ENCODE data around the gene ERMN. TPM values are rescaled to one million over a fixed set of nuclear protein-coding genes. Genes with fewer than 3 reads are reported as not detected.

The ERMN gene
- total RNA-seq, 1 donor from 2014 or later = not detected

- H3K4me3 Mint-ChIP-seq (ENCODE audit: unreplicated experiment) = no peak overlapping the region
- no peaks in the 10 kb centered on the region for H3K27me3 Mint-ChIP-seq (ENCODE audit: unreplicated experiment)
- H3K27ac Mint-ChIP-seq (ENCODE audit: unreplicated experiment) = no peak overlapping the region
- TF ChIP-seq CTCF (IDR thresholded peaks at IDR 0.05; ENCODE audit: partially characterized antibody, unreplicated experiment) = no peak
- no peaks in the 10 kb centered on the region for H3K9me3 Mint-ChIP-seq (ENCODE audit: unreplicated experiment)
- no peak for DNase-seq
- peaks cover 5% of the 10 kb centered on the region for H3K4me1 Mint-ChIP-seq (ENCODE audit: low read depth, unreplicated experiment)
- no peaks in the 10 kb centered on the region for H3K36me3 Mint-ChIP-seq (ENCODE audit: unreplicated experiment)
Measured at GRCh38 chr2:157322432-157322831, 3.2 kb downstream of the ERMN start.

GRCh38 chr2:157321466-157321865, 4.2 kb downstream of the ERMN start:
- TF ChIP-seq CTCF (IDR thresholded peaks at IDR 0.05; ENCODE audit: partially characterized antibody, unreplicated experiment) = no peak
- Mint-ChIP-seq H3K27me3 (ENCODE audit: unreplicated experiment) (no peaks in the 10 kb centered on the region), H3K9me3 (ENCODE audit: unreplicated experiment) (no peaks in the 10 kb centered on the region), H3K27ac (ENCODE audit: unreplicated experiment) (no peak overlapping the region), H3K36me3 (ENCODE audit: unreplicated experiment) (no peaks in the 10 kb centered on the region), H3K4me1 (ENCODE audit: low read depth, unreplicated experiment) (peaks cover 2% of the 10 kb centered on the region), H3K4me3 (ENCODE audit: unreplicated experiment) (no peak overlapping the region)
- no peak for DNase-seq

- H3K27me3 Mint-ChIP-seq (ENCODE audit: unreplicated experiment) = no peaks in the 10 kb centered on the region
- H3K9me3 Mint-ChIP-seq (ENCODE audit: unreplicated experiment) = no peaks in the 10 kb centered on the region
- DNase-seq = no peak
- no peaks in the 10 kb centered on the region for H3K4me1 Mint-ChIP-seq (ENCODE audit: low read depth, unreplicated experiment)
- no peak for TF ChIP-seq CTCF (IDR thresholded peaks at IDR 0.05; ENCODE audit: partially characterized antibody, unreplicated experiment)
- no peak overlapping the region for H3K27ac Mint-ChIP-seq (ENCODE audit: unreplicated experiment)
- no peaks in the 10 kb centered on the region for H3K36me3 Mint-ChIP-seq (ENCODE audit: unreplicated experiment)
- no peak overlapping the region for H3K4me3 Mint-ChIP-seq (ENCODE audit: unreplicated experiment)
Measured at GRCh38 chr2:157320409-157320808, 5.2 kb downstream of the ERMN start.

GRCh38 chr2:157319795-157320194, 5.8 kb downstream of the ERMN start:
- DNase-seq = no peak
- no peaks in the 10 kb centered on the region for H3K9me3 Mint-ChIP-seq (ENCODE audit: unreplicated experiment)
- H3K27me3 Mint-ChIP-seq (ENCODE audit: unreplicated experiment) = no peaks in the 10 kb centered on the region
- H3K4me3 Mint-ChIP-seq (ENCODE audit: unreplicated experiment) = no peak overlapping the region
- no peaks in the 10 kb centered on the region for H3K36me3 Mint-ChIP-seq (ENCODE audit: unreplicated experiment)
- H3K27ac Mint-ChIP-seq (ENCODE audit: unreplicated experiment) = no peak overlapping the region
- H3K4me1 Mint-ChIP-seq (ENCODE audit: low read depth, unreplicated experiment) = no peaks in the 10 kb centered on the region
- no peak for TF ChIP-seq CTCF (IDR thresholded peaks at IDR 0.05; ENCODE audit: partially characterized antibody, unreplicated experiment)

GRCh38 chr2:157318884-157319283, 6.7 kb downstream of the ERMN start:
- H3K4me3 Mint-ChIP-seq (ENCODE audit: unreplicated experiment) = no peak overlapping the region
- no peak overlapping the region for H3K27ac Mint-ChIP-seq (ENCODE audit: unreplicated experiment)
- H3K27me3 Mint-ChIP-seq (ENCODE audit: unreplicated experiment) = no peaks in the 10 kb centered on the region
- H3K4me1 Mint-ChIP-seq (ENCODE audit: low read depth, unreplicated experiment) = no peaks in the 10 kb centered on the region
- TF ChIP-seq CTCF (IDR thresholded peaks at IDR 0.05; ENCODE audit: partially characterized antibody, unreplicated experiment) = no peak
- no peaks in the 10 kb centered on the region for H3K36me3 Mint-ChIP-seq (ENCODE audit: unreplicated experiment)
- H3K9me3 Mint-ChIP-seq (ENCODE audit: unreplicated experiment) = no peaks in the 10 kb centered on the region
- DNase-seq = no peak
